OCI-LY3 (cell line): Measurements from ENCODE around the gene CHPF.

ENCODE experiments used
- H2AFZ ChIP-seq: fragments of 200-600, 300-600 bp; shearing (Covaris generic); 2 replicates; pipeline ENCODE4 v1.6.0; 2014; ENCODE audit warnings: antibody characterized with exemption, low read depth, low read length
- H3K27ac ChIP-seq: fragments of 200-600, 300-600 bp; sonication (generic); 2 replicates; pipeline ENCODE4 v1.5.1; 2014; ENCODE audit warnings: mild to moderate bottlenecking, low read length, moderate library complexity, mixed read lengths
- H3K27me3 ChIP-seq: fragments of 200-600, 300-600 bp; sonication (generic); 2 replicates; pipeline ENCODE4 v1.6.1; 2014; ENCODE audit warnings: low read depth, low read length, mixed read lengths
- H3K36me3 ChIP-seq: fragments of 200-600, 300-600 bp; sonication (generic); replicated peaks from 2 replicates; pipeline ENCODE3; 2014; ENCODE audit warnings: low read depth, low read length, mixed read lengths
- H3K4me1 ChIP-seq: fragments of 300-600, 200-600 bp; sonication (generic); 2 replicates; pipeline ENCODE4 v1.6.1; 2014; ENCODE audit warnings: low read length, mixed read lengths
- H3K4me2 ChIP-seq: fragments of 200-600, 300-600 bp; sonication (generic); 2 replicates; pipeline ENCODE4 v1.6.1; 2014; ENCODE audit warnings: low read length, mixed read lengths
- H3K4me3 ChIP-seq: fragments of 300-600, 200-600 bp; sonication (generic); 2 replicates; pipeline ENCODE4 v1.5.1; 2014; ENCODE audit warnings: antibody characterized with exemption, mild to moderate bottlenecking, low read length, moderate library complexity
- H3K79me2 ChIP-seq: fragments of 300-600, 200-600 bp; shearing (Covaris generic); 2 replicates; pipeline ENCODE4 v1.6.1; 2014; ENCODE audit warnings: mild to moderate bottlenecking, low read length, mixed read lengths
- H3K9ac ChIP-seq: fragments of 300-600, 200-600 bp; shearing (Covaris generic); 2 replicates; pipeline ENCODE4 v1.6.0; 2014; ENCODE audit warnings: mild to moderate bottlenecking, low read length, moderate library complexity
- H3K9me3 ChIP-seq: fragments of 200-600, 300-600 bp; shearing (Covaris generic); 2 replicates; pipeline ENCODE4 v1.6.1; 2014; ENCODE audit warnings: low read length, mixed read lengths; ENCODE audit not compliant: insufficient read depth
- H4K20me1 ChIP-seq: fragments of 200-600, 300-600 bp; sonication (generic); 2 replicates; pipeline ENCODE4 v1.6.1; 2016; ENCODE audit warnings: low read length, mixed read lengths; ENCODE audit not compliant: insufficient read depth
- EZH2phosphoT487 ChIP-seq: fragments of 200-600 bp; shearing (Covaris generic); IDR thresholded peaks from 2 replicates; pipeline ENCODE4 v1.6.1; 2018; ENCODE audit warnings: antibody characterized with exemption, mixed run types, low read depth
- TF ChIP-seq, protein P1 (sequence below): fragments of 200-600, 300-600 bp; sonication (generic); IDR thresholded peaks from 2 replicates; pipeline ENCODE4 v1.5.1; 2014; ENCODE audit warnings: antibody characterized with exemption, low read length, low read depth

The CHPF gene

DNA sequence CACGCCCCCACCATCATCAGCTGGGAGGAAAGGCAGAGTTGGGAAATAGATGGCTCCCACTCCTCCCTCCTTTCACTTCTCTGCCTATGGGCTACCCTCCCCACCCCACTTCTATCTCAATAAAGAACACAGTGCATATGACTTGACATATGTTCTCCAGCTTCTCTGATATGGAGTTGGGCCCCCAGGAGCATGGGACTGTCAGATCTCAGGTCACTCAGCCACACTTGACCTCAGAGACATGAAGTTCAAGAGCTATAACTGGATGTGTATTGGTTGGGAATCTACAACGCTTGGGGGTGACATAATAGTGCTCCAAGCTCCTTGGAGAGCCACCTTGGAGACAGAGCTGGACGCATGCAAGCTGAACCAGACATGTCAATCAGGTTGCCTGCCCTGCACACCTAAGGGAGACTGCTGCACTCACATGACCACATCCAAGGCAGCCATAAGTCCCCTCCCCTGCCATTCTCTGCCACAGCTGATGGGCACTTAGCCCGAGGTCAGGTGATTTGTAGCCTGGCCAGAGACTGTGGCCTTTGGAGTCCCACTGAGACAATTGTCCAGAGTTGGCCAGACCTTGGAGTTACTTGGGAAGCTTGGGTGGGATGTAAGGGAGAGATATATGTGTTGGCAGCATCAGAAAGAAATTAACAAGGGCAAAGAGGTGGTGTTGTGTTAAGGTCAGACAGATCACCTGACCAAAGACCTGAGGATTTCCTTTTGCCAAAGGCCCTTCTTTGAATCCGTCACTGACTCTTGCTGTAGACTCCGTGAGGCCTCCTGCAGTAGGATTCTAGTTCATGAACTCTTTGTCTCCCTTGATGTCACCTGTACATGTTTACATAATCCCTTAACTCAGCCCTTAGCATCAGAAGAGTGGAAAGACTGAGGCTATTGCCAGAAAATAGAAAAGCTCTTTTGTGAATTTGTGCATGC is 32.2 kb upstream of the CHPF start:
- H3K9ac ChIP-seq = no peak overlapping the region
- H3K4me2 ChIP-seq = no peak overlapping the region
- H4K20me1 ChIP-seq = no peaks in the 10 kb centered on the region
- H3K36me3 ChIP-seq = no peaks in the 10 kb centered on the region
- H3K9me3 ChIP-seq = no peaks in the 10 kb centered on the region
- TF ChIP-seq EZH2phosphoT487 = no peak
- TF ChIP-seq, protein P1, sequence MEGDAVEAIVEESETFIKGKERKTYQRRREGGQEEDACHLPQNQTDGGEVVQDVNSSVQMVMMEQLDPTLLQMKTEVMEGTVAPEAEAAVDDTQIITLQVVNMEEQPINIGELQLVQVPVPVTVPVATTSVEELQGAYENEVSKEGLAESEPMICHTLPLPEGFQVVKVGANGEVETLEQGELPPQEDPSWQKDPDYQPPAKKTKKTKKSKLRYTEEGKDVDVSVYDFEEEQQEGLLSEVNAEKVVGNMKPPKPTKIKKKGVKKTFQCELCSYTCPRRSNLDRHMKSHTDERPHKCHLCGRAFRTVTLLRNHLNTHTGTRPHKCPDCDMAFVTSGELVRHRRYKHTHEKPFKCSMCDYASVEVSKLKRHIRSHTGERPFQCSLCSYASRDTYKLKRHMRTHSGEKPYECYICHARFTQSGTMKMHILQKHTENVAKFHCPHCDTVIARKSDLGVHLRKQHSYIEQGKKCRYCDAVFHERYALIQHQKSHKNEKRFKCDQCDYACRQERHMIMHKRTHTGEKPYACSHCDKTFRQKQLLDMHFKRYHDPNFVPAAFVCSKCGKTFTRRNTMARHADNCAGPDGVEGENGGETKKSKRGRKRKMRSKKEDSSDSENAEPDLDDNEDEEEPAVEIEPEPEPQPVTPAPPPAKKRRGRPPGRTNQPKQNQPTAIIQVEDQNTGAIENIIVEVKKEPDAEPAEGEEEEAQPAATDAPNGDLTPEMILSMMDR = no peak
- no peaks in the 10 kb centered on the region for H3K79me2 ChIP-seq
- no peak overlapping the region for H3K27ac ChIP-seq
- no peaks in the 10 kb centered on the region for H3K4me1 ChIP-seq
- no peak overlapping the region for H3K4me3 ChIP-seq
- no peak overlapping the region for H2AFZ ChIP-seq
- H3K27me3 ChIP-seq = no peaks in the 10 kb centered on the region

DNA sequence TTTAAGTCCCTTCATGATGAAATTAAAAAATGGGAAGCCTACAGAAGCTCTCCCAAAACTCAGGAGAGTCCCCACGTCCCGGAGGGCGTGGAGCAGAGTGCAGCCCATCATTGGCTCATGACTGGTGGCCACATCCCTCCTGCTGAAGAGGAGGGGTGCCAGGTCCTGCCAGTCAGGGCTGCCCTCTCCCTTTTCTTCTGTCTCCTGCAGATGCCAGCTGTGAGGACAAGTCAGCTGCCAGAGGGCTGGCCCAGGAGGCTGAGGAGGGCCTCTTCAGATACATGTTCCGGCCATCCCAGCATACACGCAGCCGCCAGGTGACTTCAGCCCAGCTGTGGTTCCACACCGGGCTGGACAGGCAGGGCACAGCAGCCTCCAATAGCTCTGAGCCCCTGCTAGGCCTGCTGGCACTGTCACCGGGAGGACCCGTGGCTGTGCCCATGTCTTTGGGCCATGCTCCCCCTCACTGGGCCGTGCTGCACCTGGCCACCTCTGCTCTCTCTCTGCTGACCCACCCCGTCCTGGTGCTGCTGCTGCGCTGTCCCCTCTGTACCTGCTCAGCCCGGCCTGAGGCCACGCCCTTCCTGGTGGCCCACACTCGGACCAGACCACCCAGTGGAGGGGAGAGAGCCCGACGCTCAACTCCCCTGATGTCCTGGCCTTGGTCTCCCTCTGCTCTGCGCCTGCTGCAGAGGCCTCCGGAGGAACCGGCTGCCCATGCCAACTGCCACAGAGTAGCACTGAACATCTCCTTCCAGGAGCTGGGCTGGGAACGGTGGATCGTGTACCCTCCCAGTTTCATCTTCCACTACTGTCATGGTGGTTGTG is 31.1 kb upstream of the CHPF start:
- Histone ChIP-seq H3K4me1 (no peaks in the 10 kb centered on the region), H3K27ac (no peak overlapping the region), H3K36me3 (no peaks in the 10 kb centered on the region), H3K4me2 (no peak overlapping the region), H3K9me3 (no peaks in the 10 kb centered on the region), H3K79me2 (no peaks in the 10 kb centered on the region), H2AFZ (no peak overlapping the region), H3K9ac (no peak overlapping the region), H3K27me3 (no peaks in the 10 kb centered on the region), H3K4me3 (no peak overlapping the region), H4K20me1 (no peaks in the 10 kb centered on the region)
- TF ChIP-seq, protein P1 = no peak
- no peak for TF ChIP-seq EZH2phosphoT487

DNA sequence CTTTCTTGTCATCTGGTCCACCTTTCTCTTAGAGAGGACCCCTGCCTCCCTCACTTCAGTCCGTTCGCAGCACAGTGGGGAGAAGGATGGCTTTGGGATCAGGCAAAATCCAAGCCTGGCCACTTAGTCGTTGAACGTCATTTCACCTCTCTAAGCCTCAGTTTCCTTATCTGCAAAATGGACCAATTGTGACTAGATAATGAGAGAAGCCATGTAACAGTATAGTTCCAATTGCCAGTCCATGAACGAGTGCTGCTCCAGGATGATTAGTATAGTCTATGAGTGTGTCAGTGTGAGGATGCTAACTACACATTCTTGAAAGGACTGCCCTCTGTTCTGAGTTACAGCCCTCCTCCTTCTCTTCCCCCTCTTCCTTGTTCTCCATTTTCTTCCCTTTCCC is 29.6 kb upstream of the CHPF start:
- Histone ChIP-seq H3K27me3 (no peaks in the 10 kb centered on the region), H3K4me2 (no peak overlapping the region), H3K4me1 (no peaks in the 10 kb centered on the region), H4K20me1 (no peaks in the 10 kb centered on the region), H3K4me3 (no peak overlapping the region), H3K79me2 (no peaks in the 10 kb centered on the region), H3K27ac (no peak overlapping the region), H3K36me3 (no peaks in the 10 kb centered on the region), H3K9me3 (no peaks in the 10 kb centered on the region), H3K9ac (no peak overlapping the region), H2AFZ (no peak overlapping the region)
- no peak for TF ChIP-seq EZH2phosphoT487
- TF ChIP-seq, protein P1 = no peak
